GM12875 (cell line): Measurements from ENCODE around the gene ASMT.

Experiments used
- H3K4me3 ChIP-seq: one replicate; pipeline ENCODE4 v1.5.1; 2011; ENCODE audit warnings: low read depth, low read length, control low read depth
- CTCF ChIP-seq: IDR thresholded peaks from 2 replicates; pipeline ENCODE4 v1.5.1; 2011; ENCODE audit warnings: low read depth, mild to moderate bottlenecking, control low read depth, inconsistent platforms, low read length, moderate library complexity, borderline replicate concordance; ENCODE audit not compliant: insufficient read depth

ASMT gene

GRCh38 chrX:1606496-1606895, 8.4 kb upstream of the ASMT start:
- TF ChIP-seq CTCF: no peak
- H3K4me3 ChIP-seq: no peak overlapping the region

GRCh38 chrX:1609311-1609710, 5.5 kb upstream of the ASMT start:
- no peak overlapping the region for H3K4me3 ChIP-seq
- no peak for TF ChIP-seq CTCF

- H3K4me3 ChIP-seq: no peak overlapping the region
- no peak for TF ChIP-seq CTCF
Measured at GRCh38 chrX:1609762-1610161, 5.1 kb upstream of the ASMT start.

- TF ChIP-seq CTCF: no peak
- H3K4me3 ChIP-seq: no peak overlapping the region
Measured at GRCh38 chrX:1610166-1610565, 4.7 kb upstream of the ASMT start.

- H3K4me3 ChIP-seq: no peak overlapping the region
- no peak for TF ChIP-seq CTCF
Measured at GRCh38 chrX:1610736-1611135, 4.1 kb upstream of the ASMT start.

GRCh38 chrX:1612641-1613286, 2.1 kb upstream of the ASMT start:
- no peak overlapping the region for H3K4me3 ChIP-seq
- no peak for TF ChIP-seq CTCF

- no peak overlapping the region for H3K4me3 ChIP-seq
- TF ChIP-seq CTCF: no peak
Measured at GRCh38 chrX:1618689-1619088, 3.8 kb downstream of the ASMT start.
